A673 (cell line): ENCODE measurements around the gene TMEM30B. TPM values are rescaled to one million over a fixed set of nuclear protein-coding genes. Genes with fewer than 3 reads are reported as not detected.

Source experiments
- BruUV-seq: library from RNA; stranded (reverse); fragments of 400-500 nt; replicated peaks from 2 replicates; lab custom pipeline; 2021; lab: Mats Ljungman, UMichigan
- CTCF ChIA-PET: fragments of 300-600 bp; sonication (Branson Sonifier 250); formaldehyde crosslinking; loops from one replicate; lab custom pipeline; 2022; ENCODE audit warnings: antibody characterized with exemption; lab: Charles Lee
- POLR2A ChIA-PET: fragments of 300-600 bp; sonication (Branson Sonifier 250); formaldehyde crosslinking; loops from one replicate; lab custom pipeline; 2022; ENCODE audit warnings: antibody characterized with exemption; ENCODE audit not compliant: low non-redundant PET; lab: Charles Lee
- DNase-seq: peaks from one replicate; pipeline ENCODE4 v3.0.0-alpha.2; 2015; ENCODE audit warnings: low spot score
- H3K27ac ChIP-seq: fragments of 200-600 bp; sonication (generic); 2 replicates; pipeline ENCODE4 v1.5.1; 2016; ENCODE audit warnings: mixed run types, low read depth, mild to moderate bottlenecking, mixed read lengths, antibody characterized with exemption, low read length; ENCODE audit not compliant: poor library complexity, severe bottlenecking
- H3K27me3 ChIP-seq: fragments of 200-600 bp; sonication (generic); replicated peaks from 2 replicates; pipeline ENCODE4 v1.6.1; 2017; ENCODE audit warnings: mixed run types, low read depth, mild to moderate bottlenecking, mixed read lengths, antibody characterized with exemption, low read length; ENCODE audit not compliant: insufficient read depth, poor library complexity
- H3K36me3 ChIP-seq: fragments of 200-600 bp; sonication (generic); 2 replicates; pipeline ENCODE4 v1.6.1; 2016; ENCODE audit warnings: mixed run types, mild to moderate bottlenecking, mixed read lengths, antibody characterized with exemption, low read length; ENCODE audit not compliant: insufficient read depth, poor library complexity, severe bottlenecking
- H3K4me1 ChIP-seq: fragments of 200-600 bp; sonication (generic); 2 replicates; pipeline ENCODE4 v1.6.1; 2017; ENCODE audit warnings: mixed run types, mild to moderate bottlenecking, mixed read lengths, antibody characterized with exemption, low read length; ENCODE audit not compliant: insufficient read depth, poor library complexity, severe bottlenecking
- H3K4me3 ChIP-seq: fragments of 200-600 bp; sonication (generic); 2 replicates; pipeline ENCODE4 v1.5.1; 2016; ENCODE audit warnings: low read depth, mixed run types, mild to moderate bottlenecking, mixed read lengths, low read length; ENCODE audit not compliant: poor library complexity, severe bottlenecking
- H3K9me3 ChIP-seq: fragments of 200-600 bp; sonication (generic); 2 replicates; pipeline ENCODE4 v1.6.1; 2016; ENCODE audit warnings: mixed run types, low read depth, mild to moderate bottlenecking, mixed read lengths, antibody characterized with exemption, low read length; ENCODE audit not compliant: poor library complexity, severe bottlenecking
- EZH2 ChIP-seq: fragments of 200-600 bp; sonication (generic); IDR thresholded peaks from 2 replicates; pipeline ENCODE4 v1.6.1; 2017; ENCODE audit warnings: borderline replicate concordance, low read depth, mild to moderate bottlenecking, mixed read lengths, antibody characterized with exemption, low read length; ENCODE audit not compliant: poor library complexity, severe bottlenecking
- intact Hi-C: fragments of 100-400 bp; cut with micrococcal nuclease; formaldehyde crosslinking; loops from one replicate; pipeline ENCODE4 v1.10.0; 2022; ENCODE audit not compliant: unreplicated experiment
- total RNA-seq: library from RNA; stranded (reverse); gene quantifications from 2 replicates; pipeline ENCODE4 v1.2.3, GENCODE V29; 2021
- TF ChIP-seq, protein P1 (sequence below): fragments of 300-800, 200-600 bp; sonication (generic); conservative IDR thresholded peaks from 2 replicates; pipeline ENCODE4 v1.5.1; 2017; ENCODE audit warnings: low read depth, mild to moderate bottlenecking, antibody characterized with exemption, low read length, moderate library complexity, mixed read lengths

Gene TMEM30B
- total RNA-seq, 1 experiment from 2014 or later: 0.15 TPM

- Histone ChIP-seq H3K27ac (no peak overlapping the region), H3K9me3 (no peaks in the 10 kb centered on the region), H3K36me3 (no peaks in the 10 kb centered on the region), H3K27me3 (peaks cover 30% of the 10 kb centered on the region), H3K4me1 (no peaks in the 10 kb centered on the region), H3K4me3 (no peak overlapping the region)
- intact Hi-C loops: no loop called here
- DNase-seq: no peak
- BruUV-seq: no TSS peak
- CTCF ChIA-PET: no interaction called here
- no peak for TF ChIP-seq EZH2
- TF ChIP-seq, protein P1, sequence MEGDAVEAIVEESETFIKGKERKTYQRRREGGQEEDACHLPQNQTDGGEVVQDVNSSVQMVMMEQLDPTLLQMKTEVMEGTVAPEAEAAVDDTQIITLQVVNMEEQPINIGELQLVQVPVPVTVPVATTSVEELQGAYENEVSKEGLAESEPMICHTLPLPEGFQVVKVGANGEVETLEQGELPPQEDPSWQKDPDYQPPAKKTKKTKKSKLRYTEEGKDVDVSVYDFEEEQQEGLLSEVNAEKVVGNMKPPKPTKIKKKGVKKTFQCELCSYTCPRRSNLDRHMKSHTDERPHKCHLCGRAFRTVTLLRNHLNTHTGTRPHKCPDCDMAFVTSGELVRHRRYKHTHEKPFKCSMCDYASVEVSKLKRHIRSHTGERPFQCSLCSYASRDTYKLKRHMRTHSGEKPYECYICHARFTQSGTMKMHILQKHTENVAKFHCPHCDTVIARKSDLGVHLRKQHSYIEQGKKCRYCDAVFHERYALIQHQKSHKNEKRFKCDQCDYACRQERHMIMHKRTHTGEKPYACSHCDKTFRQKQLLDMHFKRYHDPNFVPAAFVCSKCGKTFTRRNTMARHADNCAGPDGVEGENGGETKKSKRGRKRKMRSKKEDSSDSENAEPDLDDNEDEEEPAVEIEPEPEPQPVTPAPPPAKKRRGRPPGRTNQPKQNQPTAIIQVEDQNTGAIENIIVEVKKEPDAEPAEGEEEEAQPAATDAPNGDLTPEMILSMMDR: no peak
- POLR2A ChIA-PET: no interaction called here
Observed at GRCh38 chr14:61325166-61325565, 44.0 kb upstream of the TMEM30B start.

- no TSS peak for BruUV-seq
- Histone ChIP-seq H3K4me3 (no peak overlapping the region), H3K27me3 (peaks cover 30% of the 10 kb centered on the region), H3K36me3 (no peaks in the 10 kb centered on the region), H3K4me1 (no peaks in the 10 kb centered on the region), H3K9me3 (no peaks in the 10 kb centered on the region), H3K27ac (no peak overlapping the region)
- TF ChIP-seq EZH2: no peak
- TF ChIP-seq, protein P1: no peak
- POLR2A ChIA-PET: no interaction called here
- CTCF ChIA-PET: no interaction called here
- intact Hi-C loops: no loop called here
- no peak for DNase-seq
Observed at GRCh38 chr14:61323970-61324369, 42.8 kb upstream of the TMEM30B start.

GRCh38 chr14:61322799-61323290 lies 41.7 kb upstream of the TMEM30B start:
- Histone ChIP-seq H3K4me3 (peak overlapping the region; percentile 62), H3K36me3 (no peaks in the 10 kb centered on the region), H3K9me3 (no peaks in the 10 kb centered on the region), H3K4me1 (no peaks in the 10 kb centered on the region), H3K27ac (no peak overlapping the region), H3K27me3 (peaks cover 30% of the 10 kb centered on the region)
- BruUV-seq: no TSS peak
- intact Hi-C loops: no loop called here
- POLR2A ChIA-PET: no interaction called here
- no peak for DNase-seq
- TF ChIP-seq EZH2: no peak
- TF ChIP-seq, protein P1: no peak
- CTCF ChIA-PET: no interaction called here
